ENCODE results near the gene RINL. TPM values are rescaled to one million over a fixed set of nuclear protein-coding genes. Genes with fewer than 3 reads are reported as not detected.

The RINL gene
- total and polyA plus RNA-seq, 2 of the 8 experiments (the other 6 are each of a cell fraction or from before 2014, with no cell fraction given) = 11.1 to 11.9 TPM

- TF ChIP-seq CHD1 (IDR thresholded peaks at IDR 0.05; ENCODE audit: low read depth, low read length) (no peak), YY1 (IDR thresholded peaks at IDR 0.05; ENCODE audit: low read depth, low read length) (no peak)
These were observed 42.7 kb upstream of the RINL start (continued) for GRCh38 chr19:38920602-38921419.

Measured in H1 (cell line).